HG03045 (cell line): ENCODE data around the gene FCER2.

ENCODE experiments used
- ATAC-seq: cut with Tn5 transposase; IDR thresholded peaks from one replicate; pipeline ENCODE4 v1.9.1; 2021; ENCODE audit warnings: mild to moderate bottlenecking, moderate library complexity; ENCODE audit not compliant: unreplicated experiment

FCER2 gene

DNA sequence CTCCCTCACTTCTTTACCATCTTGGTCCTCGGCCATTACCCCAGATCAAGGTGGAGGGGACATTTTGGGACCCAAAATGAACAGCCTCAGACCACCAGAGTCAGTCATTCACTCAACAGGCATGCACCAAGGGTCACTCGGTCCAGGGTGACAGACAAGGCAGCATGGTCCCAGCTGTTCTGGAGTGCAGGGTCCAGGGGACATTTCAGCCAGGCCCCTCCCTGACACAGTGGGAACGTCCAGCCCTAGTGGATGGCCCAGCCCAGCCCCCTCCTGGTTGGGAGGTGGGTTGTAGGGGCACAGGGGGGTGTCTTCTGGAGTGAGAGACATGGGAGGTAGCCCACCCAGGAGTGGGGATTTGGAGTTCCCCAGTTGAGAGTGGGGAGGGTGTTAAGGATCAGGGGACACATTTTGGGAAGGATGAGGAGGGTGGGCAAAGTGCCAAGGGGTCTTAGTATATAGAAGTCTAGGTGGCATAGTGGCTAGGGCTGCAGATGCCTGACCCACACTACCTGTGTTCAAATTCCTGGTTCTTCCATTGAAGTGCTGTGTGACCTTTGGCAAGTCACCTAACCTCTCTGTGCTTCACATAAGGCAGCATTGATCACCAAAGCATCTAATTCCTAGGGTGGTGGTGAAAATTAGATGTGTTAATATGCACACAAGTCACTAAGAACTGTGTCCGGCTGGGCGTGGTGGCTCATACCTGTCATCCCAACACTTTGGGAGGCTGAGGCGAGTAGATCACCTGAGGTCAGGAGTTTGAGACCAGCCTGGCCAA is 2.5 kb upstream of the FCER2 start:
- ATAC-seq = no peak

DNA sequence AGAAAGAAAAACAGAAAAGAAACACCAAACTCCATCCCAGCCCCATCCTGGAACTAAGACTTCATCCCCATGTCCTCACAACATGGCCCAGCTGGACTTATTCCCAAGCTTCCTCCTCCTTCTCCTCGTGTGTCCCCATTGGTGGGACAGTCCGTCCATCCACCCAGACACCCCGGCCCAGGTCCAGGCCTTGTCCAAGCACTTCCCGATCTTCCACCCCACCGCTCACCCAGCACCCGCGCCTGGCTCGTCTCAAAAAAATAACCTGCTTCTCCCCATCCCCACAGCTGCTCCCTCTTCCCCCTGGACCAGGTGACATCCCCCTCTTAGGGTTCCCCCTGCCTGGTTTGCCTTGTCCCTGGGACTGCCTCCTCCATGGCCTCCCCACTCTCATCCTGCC is 1.4 kb upstream of the FCER2 start:
- no peak for ATAC-seq

DNA sequence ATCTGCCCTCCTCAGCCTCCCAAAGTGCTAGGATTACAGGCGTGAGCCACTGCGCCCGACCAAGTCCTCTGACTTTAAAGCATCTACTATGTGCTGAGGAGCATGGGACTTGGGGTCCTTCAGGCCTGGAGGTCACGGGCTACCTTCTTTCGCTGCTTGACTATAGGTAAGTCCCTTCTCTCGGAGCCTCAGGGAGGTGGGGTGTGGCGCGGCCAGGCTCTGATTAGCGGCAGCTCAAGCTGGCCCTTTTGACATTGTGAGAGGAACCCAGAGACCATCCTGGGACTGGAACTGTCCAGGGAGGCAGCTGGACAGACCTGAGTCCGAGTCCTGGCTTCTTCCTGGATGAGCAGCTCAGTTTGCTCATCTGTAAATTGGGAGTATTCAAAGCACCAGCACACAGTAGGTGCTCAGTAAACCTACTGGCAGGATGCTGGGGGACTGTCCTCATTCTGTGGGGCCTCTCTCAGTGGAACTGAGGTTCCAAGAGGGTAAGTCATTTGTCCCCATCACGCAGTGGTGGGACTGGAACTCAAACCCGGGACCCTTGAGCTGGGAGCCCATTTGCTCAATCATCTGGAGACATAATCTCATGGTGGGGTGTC is 780 bp downstream of the FCER2 start:
- ATAC-seq = no peak

DNA sequence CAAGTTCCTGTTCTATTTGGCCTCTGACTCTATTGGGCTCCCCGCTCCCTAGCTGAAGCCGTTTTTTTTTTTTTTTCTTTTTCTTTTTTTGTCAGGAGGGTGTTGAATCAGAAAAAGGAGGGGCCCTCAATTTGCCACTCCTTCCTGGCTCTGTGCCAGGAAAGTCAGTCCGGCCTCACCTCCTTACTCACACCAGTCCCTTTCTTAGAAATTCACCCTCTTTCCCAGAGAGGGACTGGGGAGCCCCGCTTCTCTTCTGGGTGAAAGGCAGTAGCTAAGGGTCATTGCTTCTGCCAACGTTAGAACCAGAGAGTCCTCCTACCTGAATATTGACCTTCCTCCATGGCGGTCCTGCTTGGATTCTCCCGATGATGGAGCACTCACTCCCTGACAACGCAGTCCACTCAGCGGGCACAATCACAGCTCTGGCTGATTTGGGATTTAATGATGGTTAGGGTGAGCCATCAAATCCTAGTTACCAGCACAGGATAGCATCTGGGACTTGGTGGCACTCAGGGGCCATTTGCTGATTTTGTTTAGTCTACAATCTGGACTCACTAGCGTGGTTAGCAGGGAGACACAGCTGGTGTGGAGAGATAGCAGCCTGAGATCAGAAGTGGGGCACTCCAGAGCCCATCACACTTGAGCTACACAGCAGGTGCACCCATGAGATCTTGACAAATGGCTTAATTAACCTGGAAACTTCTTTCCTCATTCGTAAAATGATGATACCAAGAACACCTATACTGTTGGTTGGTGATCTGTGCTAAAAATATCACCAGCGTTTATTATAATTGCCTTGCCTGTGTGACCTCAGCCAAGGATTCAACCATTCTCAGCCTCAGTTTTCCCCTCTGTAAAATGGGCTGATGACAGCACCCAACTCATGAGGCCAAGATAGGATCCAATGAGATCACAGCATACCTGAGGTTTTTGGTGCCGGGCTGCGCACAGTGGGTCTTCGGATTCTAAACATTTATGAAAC is 2.2 kb downstream of the FCER2 start:
- no peak for ATAC-seq

DNA sequence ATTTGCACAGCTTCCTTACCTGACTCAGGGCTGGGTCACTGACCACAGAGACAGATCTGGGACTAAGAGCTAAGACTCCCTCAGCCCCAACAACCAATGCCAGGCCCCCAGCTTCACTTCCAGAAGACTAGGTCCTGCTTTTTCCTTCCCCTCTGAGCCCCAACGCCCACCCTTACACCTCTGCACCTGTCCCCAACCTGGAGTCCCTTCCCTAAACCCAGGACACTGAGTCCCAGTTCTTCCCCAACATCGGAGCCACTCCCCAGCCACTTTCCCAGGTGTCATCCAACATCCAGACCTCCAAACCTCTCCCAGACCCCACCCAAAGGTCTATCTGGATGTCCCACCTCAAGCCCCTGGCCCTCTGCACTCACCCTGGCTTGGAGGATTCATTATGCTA is 2.9 kb downstream of the FCER2 start:
- no peak for ATAC-seq

DNA sequence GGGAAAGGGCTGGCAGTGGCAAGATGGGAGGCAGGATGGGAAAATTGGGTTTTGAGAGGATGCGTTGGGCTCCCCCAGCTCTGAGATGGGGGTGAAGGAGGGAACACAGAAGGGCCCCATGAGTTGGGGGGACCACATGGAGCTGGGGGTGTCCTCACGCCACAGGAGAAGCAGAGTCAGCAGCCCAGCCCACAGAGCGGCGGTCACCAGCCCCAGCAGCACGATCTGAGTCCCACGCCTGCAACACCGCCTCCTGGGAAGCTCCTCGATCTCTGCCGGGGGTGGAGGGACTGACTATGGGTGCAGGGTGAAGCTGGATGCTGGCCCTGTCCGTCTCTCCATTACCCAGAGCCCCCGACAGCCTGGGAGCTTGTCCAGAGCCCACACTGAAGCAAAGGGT is 3.3 kb downstream of the FCER2 start:
- ATAC-seq = no peak

DNA sequence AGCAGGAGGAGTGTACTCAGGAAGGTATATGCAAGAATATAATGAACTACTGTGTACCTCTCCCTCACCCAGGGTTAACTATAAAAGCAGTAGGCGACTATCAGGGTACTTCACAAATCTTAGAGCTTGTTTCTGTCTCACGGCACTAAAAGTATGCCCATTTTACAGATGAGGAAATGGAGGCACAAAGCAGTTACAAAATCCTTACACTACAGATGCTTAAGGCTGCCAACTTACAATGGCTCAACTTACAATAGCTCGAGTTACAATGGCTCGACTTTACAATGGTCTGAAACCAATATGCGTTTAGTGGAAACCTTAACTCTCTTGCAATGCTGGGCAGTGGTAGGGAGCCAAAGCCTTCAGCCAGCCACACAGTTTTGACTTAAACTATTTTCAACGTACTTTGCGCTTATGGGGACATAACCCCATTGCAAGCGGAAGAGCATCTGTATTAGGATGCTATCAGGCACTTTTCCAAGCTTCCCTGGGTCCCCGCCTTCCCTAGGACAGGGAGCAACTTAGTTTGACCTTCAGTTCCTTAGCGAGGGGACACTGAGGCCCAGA is 4.1 kb downstream of the FCER2 start:
- no peak for ATAC-seq

DNA sequence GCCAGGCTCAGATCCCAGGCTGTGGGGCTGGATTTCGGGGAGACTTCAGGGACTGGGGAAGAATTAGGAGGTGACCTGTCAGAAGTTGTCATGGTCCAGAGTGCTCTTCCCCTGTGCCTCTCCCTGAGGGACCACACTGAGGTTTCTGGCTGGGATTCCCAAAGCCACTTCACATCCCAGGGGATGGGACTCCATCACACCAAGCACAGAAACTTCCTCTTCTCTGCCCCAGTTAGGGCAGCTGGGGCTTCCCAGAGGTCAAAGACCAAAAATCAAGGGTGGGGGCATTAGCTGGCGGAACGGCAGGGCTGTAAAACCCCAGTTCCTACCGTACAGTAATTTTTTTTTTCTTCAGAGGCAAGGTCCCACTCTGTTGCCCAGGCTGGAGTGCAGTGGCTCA is 7.4 kb downstream of the FCER2 start:
- no peak for ATAC-seq

DNA sequence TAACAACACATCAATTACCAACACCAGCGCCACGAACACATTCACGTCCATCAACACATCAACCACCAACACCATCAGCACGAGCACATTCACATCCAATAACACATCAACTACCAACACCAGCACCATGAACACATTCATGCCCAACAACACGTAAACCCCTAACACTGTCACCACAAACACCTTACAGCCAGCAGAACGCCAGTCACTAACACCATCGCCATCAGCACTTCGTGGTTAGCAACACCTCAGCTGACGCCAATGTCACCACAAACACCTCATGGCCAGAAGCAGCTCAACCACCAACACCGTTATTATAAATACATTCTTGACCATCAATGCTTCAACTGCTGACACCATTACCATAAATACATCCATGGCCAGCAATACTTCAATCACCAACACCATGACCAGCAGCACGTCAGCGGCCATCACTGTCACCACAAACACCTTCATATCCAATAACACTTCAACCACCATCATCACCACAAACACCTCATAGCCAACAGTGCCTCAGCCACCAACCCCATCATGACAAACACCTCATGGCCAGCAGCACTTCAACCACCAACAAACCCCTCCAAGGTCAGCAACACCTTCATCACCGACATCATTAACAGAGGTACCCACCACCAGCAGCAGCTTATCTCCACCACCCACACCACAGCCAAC is 9.4 kb downstream of the FCER2 start:
- no peak for ATAC-seq

DNA sequence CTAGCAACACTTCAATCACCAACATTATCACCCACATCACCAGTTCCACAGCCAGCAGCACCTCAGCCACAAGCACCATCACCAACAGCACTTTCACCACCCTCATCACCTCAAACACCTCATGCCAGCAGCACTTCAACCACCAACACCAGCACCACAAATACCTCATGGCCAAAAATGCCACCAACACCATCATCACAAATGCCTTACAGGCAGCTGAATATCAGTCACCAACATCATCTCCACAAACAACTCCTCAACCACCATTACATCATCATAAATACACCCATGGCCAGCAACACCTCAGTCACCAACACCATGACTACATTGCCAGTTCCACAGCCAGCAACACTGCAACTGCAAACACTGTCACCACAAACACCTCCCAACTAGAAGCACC is 10.4 kb downstream of the FCER2 start:
- no peak for ATAC-seq

DNA sequence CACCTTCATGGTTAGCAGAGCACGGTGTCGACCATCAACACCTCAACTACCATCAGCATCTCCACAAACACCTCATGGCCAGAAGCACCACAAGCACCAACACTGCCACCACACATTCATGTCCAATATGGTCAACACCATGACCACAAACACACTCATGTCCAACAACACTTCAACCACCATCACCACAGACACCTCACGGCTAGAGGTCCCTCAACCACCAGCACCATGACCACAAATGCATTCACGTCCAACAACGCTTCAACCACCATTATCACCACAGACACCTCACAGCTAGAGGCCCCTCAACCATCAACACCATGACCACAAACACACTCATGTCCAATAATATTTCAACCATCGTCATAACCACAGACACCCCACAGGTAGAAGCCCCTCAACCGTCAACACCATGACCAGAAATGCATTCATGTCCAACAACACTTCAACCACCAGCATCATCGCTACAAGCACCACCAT is 11.1 kb downstream of the FCER2 start:
- no peak for ATAC-seq

DNA sequence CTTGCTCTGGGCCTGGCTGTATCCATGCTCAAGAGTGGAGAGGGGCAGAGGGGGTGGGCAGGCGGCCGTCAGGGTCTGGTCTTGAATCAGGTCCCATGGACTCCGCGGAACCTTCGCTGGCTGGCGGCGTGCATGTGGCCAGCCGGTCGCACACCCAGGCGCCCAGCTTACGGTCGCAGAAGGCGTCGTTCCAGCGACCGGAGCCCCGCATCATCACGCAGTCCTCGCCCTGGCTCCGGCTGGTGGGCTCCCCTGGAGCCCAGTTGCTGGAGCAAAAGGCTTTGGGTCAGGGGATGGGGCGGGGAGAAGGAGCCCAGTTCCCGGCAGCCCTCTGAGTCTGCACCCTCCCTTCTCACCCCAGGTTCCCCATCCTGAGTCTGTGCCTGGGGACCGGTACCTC is 12.8 kb downstream of the FCER2 start:
- ATAC-seq = no peak

DNA sequence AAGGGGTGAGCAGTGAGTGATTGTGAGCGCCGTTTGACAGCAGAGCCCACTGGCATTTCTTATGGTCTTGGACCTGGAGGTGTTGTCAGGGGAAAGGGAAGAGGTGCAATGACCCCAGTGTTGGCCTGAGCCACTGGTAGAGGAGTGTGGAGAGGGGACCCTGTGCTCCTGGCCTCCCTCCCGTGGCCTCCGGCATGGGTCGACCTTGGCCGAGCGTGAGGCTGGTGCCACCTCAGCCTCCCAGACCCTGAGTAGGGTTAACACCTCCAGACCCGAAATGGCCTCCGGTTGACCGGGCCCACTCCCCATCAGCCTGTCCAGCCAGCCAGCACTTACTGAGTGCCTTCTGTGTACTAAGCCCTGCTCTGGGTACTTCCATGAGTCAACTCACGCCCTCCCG is 14.8 kb downstream of the FCER2 start:
- no peak for ATAC-seq

DNA sequence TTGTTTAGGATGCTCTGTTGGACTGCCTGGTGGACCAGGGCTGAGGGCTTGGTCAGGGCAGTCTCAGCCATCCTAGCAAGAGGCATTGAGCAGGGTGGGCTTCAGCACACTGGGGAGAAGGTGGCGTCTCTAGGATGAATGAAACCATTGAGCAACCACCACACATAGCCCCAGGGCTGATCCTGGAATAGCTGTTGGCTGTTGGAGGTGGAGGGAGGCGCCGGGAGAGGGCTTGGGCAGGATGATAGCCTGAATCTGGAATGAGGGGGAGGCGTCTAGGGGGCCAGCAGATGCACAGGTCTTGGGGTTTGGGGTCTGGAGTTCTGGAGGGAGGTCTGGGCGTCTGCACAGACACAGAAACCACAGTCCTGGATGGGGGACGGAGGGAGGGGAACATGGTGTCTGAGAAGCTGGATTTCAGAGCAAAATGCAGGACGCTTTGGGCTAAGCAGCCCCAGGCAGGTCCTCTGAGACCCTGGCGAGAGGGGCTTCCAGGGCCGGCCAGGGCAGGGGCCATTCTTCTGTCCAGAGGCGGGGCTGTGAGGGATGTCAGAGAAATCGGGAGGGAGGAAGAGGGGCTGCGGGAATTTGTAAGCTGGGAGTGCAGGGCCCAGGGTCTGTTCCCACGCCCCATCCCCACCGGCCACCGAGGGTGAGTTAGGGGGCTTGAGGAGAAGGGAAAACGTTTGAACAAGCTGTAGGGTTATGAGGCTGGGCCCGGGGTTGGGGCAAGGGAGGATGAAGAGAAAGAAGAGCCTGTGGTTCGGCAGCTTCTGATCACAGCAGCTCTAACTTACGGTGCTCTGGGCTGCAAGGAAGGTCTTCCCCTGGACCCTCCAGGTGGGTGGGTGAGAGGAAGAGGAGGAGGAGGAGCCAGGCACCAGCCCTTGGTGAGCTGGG is 16.1 kb downstream of the FCER2 start:
- ATAC-seq = no peak

DNA sequence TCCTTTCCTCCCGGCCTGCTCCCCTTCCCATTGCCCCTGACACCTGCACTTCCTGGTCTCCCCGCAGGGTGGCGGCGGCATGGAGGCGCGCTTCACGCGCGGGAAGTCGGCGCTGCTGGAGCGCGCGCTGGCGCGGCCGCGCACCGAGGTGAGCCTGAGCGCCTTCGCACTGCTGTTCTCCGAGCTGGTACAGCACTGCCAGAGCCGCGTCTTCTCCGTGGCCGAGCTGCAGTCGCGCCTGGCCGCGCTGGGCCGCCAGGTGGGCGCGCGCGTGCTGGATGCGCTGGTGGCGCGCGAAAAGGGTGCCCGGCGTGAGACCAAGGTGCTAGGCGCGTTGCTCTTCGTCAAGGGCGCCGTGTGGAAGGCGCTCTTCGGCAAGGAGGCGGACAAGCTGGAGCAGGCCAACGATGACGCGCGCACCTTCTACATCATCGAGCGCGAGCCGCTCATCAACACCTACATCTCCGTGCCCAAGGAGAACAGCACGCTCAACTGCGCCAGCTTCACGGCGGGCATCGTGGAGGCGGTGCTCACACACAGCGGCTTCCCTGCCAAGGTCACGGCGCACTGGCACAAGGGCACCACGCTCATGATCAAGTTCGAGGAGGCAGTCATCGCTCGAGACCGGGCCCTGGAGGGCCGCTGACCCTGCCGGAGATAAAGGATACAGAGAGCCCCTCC is 19.6 kb downstream of the FCER2 start:
- no peak for ATAC-seq

DNA sequence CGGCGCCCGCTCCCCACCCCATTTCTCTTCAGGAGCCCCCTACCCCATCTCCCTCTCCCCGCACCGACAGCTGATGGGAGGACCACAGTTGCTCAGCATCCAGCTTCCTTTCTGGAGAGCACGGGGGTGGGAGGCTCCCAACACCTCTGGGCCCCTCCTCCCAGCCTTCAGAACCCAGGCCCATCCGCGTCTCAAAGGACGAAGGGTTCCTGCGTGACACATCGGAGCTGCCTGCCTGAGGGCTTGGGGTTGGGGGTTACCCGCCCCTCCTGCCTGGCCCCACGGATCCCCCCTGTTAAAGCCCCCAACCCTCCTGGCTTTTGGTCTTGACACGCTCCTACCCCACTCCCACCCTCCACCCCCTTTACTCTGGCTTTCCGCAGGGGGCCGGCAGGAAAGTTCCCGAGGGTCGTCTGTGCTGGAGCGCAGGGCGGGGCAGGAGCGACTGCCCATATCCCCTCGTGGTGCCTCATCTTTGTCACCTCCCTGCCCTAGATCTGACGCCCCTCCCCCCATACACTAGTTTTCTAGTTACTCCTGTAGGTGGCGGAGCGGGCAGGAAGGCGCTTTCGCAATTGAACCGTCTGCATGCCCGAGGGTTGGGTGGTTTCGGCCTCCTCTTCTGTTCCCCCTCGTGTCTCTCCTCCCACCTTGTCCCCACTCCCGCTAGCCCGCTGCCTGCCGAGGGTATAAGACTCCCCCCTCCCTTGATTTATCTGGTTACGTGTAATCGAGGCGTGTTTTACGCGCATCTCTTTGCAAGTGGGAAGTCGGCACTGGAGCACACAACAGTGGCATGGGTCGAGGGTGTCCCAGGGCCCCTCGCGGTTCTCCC is 20.4 kb downstream of the FCER2 start:
- ATAC-seq = peak; percentile 6

DNA sequence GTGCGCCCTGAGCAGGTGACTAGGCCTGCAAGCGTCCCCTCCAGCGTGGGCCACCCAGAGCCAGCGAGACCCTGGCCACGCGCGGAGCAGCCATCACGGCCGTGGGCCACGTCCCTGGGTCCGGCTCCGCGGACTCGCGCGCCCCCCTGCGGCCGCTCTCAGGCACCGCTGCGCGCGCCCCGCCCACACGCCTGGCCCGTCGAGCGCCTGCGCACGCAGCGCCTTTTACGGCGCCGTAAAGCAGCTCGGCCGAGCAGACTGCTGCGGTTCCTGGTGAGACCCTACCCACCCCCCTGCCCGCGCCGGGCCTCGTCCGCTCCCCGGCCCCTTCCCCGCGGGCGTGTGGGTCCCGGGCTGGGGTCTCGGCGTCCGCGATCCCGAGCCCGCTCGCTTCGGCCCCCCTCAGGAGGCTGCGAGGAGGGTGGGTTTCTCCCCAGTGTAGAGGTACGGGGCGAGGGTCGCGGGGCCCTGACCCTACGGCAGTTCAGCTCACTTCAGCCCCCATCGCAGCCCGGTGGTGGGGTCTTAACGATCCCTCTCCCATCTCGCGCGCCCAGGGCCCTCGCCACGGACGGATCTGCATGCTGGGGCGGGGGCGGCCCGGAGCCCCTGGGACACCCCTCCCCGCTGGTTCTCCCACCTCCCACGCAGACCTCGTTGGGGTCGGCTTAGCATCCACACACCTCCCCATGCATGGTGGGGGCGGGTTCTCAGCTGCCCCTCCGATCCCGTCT is 21.2 kb downstream of the FCER2 start, which contains the start of gene TRAPPC5:
Gene TRAPPC5 (plus strand): TSS at position 228 of the 734 bp plus-strand sequence. CDS start 1,421 bp downstream, outside the sequence.
- peak; percentile 65 for ATAC-seq
